HPDE6-E6E7 (cell line): ENCODE data around the gene COL4A3.
"Not testable (repeated sequence)": the region's sequence is repeated elsewhere in the genome, so short reads cannot be mapped to it uniquely, and the experiment has no call there.

Experiments used
- DNase-seq: peaks from one replicate; pipeline ENCODE4 v3.0.0; 2011; ENCODE audit warnings: missing footprints; ENCODE audit errors: extremely low spot score

COL4A3 gene

GRCh38 chr2:227154986-227155774 is 9.2 kb upstream of the COL4A3 start:
- DNase-seq, result no peak

DNA sequence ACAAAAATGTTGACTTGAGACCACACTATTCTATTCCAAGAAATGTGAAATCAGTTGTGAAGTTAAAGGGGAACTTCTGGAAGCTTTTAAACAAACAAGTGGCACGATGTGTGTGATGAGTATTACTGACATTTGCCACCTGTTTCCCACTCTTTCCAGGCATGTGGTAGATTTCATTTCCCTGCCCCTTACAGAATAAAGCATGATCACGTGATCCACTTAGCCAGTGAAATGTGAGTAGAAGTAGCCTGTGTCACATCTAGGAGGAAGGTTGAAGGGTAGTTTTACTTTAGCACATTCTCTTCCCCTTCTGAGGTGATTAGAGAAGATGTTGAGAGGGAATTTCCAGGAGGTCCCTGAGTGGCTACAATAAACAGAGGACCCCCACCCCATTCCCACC is 4.3 kb upstream of the COL4A3 start:
- DNase-seq, result no peak

GRCh38 chr2:227161947-227162346 is 2.5 kb upstream of the COL4A3 start:
- no peak for DNase-seq

DNA sequence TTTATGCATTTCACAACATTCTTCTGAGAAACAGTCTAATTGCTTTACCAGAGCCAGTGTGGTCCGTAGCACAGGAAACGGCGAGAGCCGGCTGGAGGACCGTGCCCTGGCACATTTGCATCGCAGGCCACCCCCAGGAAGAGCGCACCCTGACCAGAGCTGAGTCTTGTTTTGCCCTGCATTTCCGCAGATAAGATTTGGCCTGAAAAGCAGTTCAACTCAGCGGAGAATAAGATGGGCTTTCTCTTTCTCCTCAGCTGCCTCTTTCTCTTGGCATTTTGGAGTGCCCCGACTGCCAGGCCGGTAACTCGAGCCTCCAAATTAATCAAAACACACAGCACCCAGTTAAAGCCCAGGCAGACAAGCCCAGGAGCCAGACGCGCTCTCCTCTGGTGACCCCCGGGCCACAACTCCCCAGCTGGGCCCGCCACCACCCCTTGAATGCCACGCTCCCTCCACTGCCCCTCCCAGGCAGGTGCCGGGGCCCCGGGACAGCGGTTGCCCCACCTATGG is 883 bp upstream of the COL4A3 start:
- DNase-seq, result no peak

GRCh38 chr2:227164763-227165291 is 403 bp downstream of the COL4A3 start:
- DNase-seq, result no peak

DNA sequence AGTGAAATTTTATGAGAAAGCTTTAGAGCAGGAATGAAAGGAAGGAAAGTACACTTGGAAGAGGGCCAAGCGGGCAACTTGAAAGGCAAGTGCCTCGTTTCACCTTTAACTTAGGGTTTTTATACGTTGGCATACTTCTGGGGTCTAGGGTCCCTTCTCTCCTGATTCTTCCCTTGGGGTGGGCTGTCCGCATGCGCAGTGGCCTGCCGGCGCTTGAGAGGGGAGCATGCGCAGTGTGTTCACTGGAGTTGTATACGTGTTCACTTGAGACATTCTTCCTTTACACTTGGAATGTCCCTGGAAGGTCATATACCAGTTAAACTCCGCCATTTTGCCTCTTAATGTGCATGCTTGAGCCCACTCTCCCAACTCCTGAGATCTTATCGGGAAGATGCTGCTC is 7.4 kb downstream of the COL4A3 start:
- not testable (repeated sequence) for DNase-seq

- no peak for DNase-seq
Observed at GRCh38 chr2:227177592-227178336, 13.3 kb downstream of the COL4A3 start.

- DNase-seq, result no peak
Observed at GRCh38 chr2:227179988-227180685, 15.7 kb downstream of the COL4A3 start.

GRCh38 chr2:227180770-227181169 is 16.3 kb downstream of the COL4A3 start:
- DNase-seq, result no peak

GRCh38 chr2:227182765-227183164 is 18.3 kb downstream of the COL4A3 start:
- no peak for DNase-seq

DNA sequence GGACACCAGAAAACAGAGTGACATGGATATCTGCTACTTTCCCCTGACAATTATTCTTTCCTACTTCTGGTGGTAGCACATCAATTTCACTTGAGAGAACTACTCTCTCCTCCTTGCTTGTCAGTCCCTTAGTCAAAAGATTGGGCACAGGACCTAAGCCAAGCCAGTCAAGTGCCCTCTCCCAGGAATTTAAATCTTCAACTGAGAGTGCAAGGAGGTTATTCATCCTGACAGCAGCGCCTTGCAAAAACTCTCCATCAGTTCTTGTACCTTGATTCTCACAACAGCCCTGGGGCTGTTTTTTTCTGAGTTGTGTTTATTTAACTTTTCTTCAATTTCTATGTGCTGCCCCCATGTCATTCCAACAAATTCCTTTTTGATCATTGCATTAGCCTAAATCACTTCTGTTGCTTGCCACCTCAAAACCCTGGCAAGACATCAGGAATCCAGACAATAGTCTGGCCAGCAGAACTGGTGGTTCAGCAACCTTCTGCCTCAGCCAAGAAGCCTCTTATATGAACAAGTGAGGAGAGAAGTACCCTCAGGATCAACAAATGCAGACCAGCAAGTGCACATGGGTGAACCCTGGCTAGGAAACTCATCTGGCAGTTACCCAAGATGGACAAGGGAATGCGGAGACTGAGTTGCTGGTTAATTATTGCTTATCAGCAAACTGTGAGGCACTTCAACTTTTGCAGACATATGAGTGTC is 19.4 kb downstream of the COL4A3 start:
- no peak for DNase-seq

DNA sequence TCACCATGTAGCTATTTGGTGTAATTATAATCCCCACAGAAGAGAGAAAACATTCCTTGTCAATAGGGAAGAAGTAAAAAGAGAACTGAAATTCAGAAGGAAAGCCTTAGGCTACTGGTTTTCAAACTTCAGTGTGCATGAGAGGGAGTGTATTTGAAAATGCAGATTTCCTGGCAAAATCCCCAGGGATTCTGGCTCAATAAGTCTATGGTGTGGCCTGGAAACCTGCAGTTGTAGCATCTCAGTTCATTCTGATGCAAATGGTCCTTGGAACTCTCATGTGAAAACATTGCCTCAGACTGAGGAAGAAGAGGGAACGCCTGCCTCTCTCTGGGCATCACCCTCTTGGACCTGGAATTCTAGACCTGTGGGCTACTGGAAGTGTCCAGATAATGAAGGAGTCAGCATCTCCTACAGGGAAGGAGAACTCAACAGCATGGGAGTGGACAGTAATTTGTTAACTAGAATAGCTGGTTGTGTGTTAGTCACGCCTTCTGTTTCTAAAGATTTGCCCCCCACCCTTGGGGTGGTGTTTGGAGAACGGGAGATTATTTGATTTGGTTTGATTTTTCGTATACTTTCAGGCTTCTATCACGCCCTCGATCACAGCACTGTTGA is 21.3 kb downstream of the COL4A3 start:
- DNase-seq, result no peak

GRCh38 chr2:227186751-227187150 is 22.3 kb downstream of the COL4A3 start:
- no peak for DNase-seq

- DNase-seq, result no peak
Observed at GRCh38 chr2:227188292-227188691, 23.9 kb downstream of the COL4A3 start.

DNA sequence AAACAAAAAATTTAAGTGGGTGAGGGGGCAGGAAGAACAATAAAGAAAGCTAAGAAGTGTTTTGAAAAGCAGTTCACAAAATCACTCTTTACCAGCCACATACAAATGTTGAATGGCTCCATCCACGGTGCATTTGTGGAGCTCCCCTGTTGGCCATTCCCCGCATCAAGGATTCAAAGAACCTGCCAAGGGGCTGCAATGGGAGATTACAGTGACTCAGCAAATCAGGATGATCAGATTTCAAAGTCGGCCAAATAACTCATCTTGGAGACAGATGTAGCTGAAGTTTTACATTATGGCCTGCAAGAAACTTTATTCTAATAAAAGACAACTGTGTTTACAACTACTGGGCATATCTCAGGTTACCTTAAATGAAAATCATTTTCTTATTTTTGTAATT is 26.9 kb downstream of the COL4A3 start:
- no peak for DNase-seq

DNA sequence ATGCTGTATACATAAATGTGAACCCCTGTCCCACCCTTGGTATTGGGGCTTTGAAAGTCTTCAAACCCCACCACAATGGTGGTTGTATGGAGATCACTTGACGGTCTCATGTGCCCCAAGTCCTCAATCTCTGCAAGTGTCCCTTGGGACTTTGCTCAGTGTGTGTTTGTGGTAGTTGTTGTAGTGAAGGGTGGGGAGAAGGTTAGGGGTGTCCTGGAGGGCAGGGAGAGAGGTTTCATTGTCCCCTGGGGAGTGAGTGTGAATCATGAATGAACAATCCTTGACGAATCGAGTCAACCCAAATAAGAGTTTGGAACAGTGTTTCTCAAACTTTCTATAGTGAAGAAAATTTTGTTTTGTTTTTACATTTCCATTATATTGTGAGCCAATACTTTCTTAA is 28.1 kb downstream of the COL4A3 start:
- no peak for DNase-seq

GRCh38 chr2:227194219-227194618 is 29.8 kb downstream of the COL4A3 start:
- DNase-seq, result no peak

- DNase-seq, result no peak
Observed at GRCh38 chr2:227198866-227199265, 34.4 kb downstream of the COL4A3 start.

DNA sequence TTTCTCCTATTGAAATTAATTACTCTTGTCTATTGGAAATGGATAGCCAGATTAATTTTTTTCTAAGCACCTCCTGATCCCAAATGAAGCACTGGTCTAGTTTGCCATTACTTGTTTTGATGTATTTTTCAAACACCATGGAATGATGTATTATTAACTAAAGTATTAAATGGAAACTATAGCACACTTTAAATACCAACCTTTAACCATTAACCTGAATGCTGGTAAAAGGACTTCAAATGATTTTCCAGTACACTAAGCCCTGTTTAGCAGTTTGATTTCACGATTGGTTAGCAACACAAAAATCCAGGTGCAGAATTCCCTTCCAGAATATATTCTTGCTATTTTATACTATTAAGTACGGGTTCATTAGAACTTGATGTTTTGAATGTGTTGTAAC is 37.3 kb downstream of the COL4A3 start:
- DNase-seq, result no peak

GRCh38 chr2:227204452-227204851 is 40.0 kb downstream of the COL4A3 start:
- no peak for DNase-seq

DNA sequence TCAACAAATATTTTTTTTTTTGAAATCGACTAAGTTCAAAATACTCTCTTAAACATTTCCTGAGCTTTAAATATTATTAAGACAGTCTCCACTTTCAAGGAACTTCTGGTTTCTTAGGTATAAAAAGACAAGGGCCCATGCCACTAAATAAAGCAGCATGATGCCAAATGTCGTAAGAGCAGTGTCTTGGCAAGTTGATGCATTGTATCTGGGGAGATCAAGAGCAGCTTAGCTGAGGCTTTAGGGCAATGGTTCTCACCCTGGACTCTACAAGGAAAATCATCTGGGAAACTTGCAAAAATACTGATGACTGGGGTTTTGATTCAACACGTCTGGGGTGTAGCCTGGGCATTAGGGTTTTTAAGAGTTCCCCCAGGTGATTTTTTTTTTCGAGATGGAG is 41.3 kb downstream of the COL4A3 start:
- no peak for DNase-seq
